HCT116 (cell line): ENCODE measurements around the gene LPIN1. TPM values are rescaled to one million over a fixed set of nuclear protein-coding genes. Genes with fewer than 3 reads are reported as not detected.

Source experiments
- ATAC-seq: fragments of 200-7000 bp; cut with Tn5 transposase; 2 replicates; pipeline ENCODE4 v1.9.1; 2020; ENCODE audit warnings: mild to moderate bottlenecking, moderate library complexity
- BruUV-seq: library from RNA; stranded (reverse); fragments of 400-500 nt; replicated peaks from 2 replicates; lab custom pipeline; 2021; lab: Mats Ljungman, UMichigan
- CTCF ChIA-PET: fragments of 300-600 bp; sonication (Branson Sonifier 250); formaldehyde crosslinking; loops from one replicate; lab custom pipeline; 2021; ENCODE audit warnings: antibody characterized with exemption; lab: Charles Lee
- POLR2A ChIA-PET: fragments of 300-600, 350-600 bp; sonication (Branson Sonifier 250); formaldehyde crosslinking; loops from one replicate; lab custom pipeline; 2021; ENCODE audit warnings: antibody characterized with exemption; lab: Charles Lee
- RAD21 ChIA-PET, 2 experiments: fragments of 300-600 bp; sonication (Branson Sonifier 250); formaldehyde crosslinking; loops; one replicate each; lab custom pipeline; 2023; ENCODE audit warnings: low total read pairs in 2 of 2; ENCODE audit not compliant: uncharacterized antibody in 2 of 2, unreplicated experiment in 2 of 2, low non-redundant PET in 1 of 2; lab: Charles Lee
- DNase-seq: peaks from one replicate; pipeline ENCODE4 v3.0.0-alpha.2; 2010; ENCODE audit warnings: low read depth, low spot score
- H2AFZ ChIP-seq: fragments of 200-600 bp; shearing (Covaris generic), sonication (generic); 2 replicates; pipeline ENCODE4 v1.6.1; 2017; ENCODE audit warnings: low read depth, mixed run types, mixed read lengths, antibody characterized with exemption, low read length; ENCODE audit not compliant: poor library complexity, severe bottlenecking
- H3K27ac ChIP-seq: 2 replicates; pipeline ENCODE4 v1.5.1; 2012; ENCODE audit warnings: low read depth, low read length
- H3K27me3 ChIP-seq: fragments of 200-600 bp; sonication (generic); 2 replicates; pipeline ENCODE4 v1.6.1; 2016; ENCODE audit warnings: mixed run types, low read length, mixed read lengths; ENCODE audit not compliant: insufficient read depth
- H3K36me3 ChIP-seq, 2 experiments: fragments of 200-500 bp in 1 of 2; fragments of 200-600 bp in 1 of 2; sonication (Bioruptor generic) in 1 of 2; sonication (generic) in 1 of 2; 2 replicates each; pipeline versions ENCODE4 v1.5.1 to v1.6.1; 2014 to 2016; ENCODE audit warnings: low read length in 2 of 2, inconsistent platforms in 1 of 2, mixed read lengths in 1 of 2, mixed run types in 1 of 2; ENCODE audit not compliant: insufficient read depth in 2 of 2, control insufficient read depth in 1 of 2
- H3K4me1 ChIP-seq, 2 experiments: fragments of 200-600 bp in 1 of 2; sonication (generic) in 1 of 2; 2 replicates each; pipeline versions ENCODE4 v1.5.1 to v1.6.1; 2012 to 2017; ENCODE audit warnings: low read length in 2 of 2, inconsistent platforms in 1 of 2, mild to moderate bottlenecking in 1 of 2, mixed read lengths in 1 of 2, mixed run types in 1 of 2, moderate library complexity in 1 of 2; ENCODE audit not compliant: insufficient read depth in 2 of 2, control insufficient read depth in 1 of 2
- H3K4me2 ChIP-seq: fragments of 200-600 bp; sonication (generic); 2 replicates; pipeline ENCODE4 v1.6.1; 2017; ENCODE audit warnings: mixed run types, low read length, mixed read lengths
- H3K4me3 ChIP-seq, 2 experiments: fragments of 200-600 bp in 1 of 2; sonication (generic) in 1 of 2; replicated peaks in 1 of 2; 2 replicates each; pipeline ENCODE4 v1.5.1; 2011 to 2016; ENCODE audit warnings: low read length in 2 of 2, control low read depth in 1 of 2, low read depth in 1 of 2, mild to moderate bottlenecking in 1 of 2, mixed read lengths in 1 of 2, mixed run types in 1 of 2
- H3K79me2 ChIP-seq: fragments of 200-600 bp; sonication (generic); 2 replicates; pipeline ENCODE4 v1.6.1; 2017; ENCODE audit warnings: mild to moderate bottlenecking, mixed run types, low read length, moderate library complexity, mixed read lengths; ENCODE audit not compliant: insufficient read depth
- H3K9ac ChIP-seq: fragments of 200-600 bp; sonication (generic); 2 replicates; pipeline ENCODE4 v1.6.1; 2016; ENCODE audit warnings: low read length, mixed read lengths
- H3K9me2 ChIP-seq: fragments of 200-600 bp; sonication (generic), shearing (Covaris generic); 2 replicates; pipeline ENCODE4 v1.6.1; 2017; ENCODE audit warnings: mixed run types, mild to moderate bottlenecking, moderate library complexity; ENCODE audit not compliant: insufficient read depth
- H3K9me3 ChIP-seq, 2 experiments: fragments of 200-500 bp in 1 of 2; fragments of 200-600 bp in 1 of 2; sonication (Bioruptor generic) in 1 of 2; sonication (generic) in 1 of 2; 2 replicates each; pipeline ENCODE4 v1.6.1; 2014 to 2017; ENCODE audit warnings: low read length in 2 of 2, mixed read lengths in 2 of 2, inconsistent platforms in 1 of 2, low read depth in 1 of 2, mild to moderate bottlenecking in 1 of 2, mixed run types in 1 of 2, moderate library complexity in 1 of 2; ENCODE audit not compliant: control insufficient read depth in 1 of 2, insufficient read depth in 1 of 2
- H4K20me1 ChIP-seq: fragments of 200-600 bp; sonication (generic), shearing (Covaris generic); 2 replicates; pipeline ENCODE4 v1.6.1; 2017; ENCODE audit warnings: mixed run types, mild to moderate bottlenecking, moderate library complexity; ENCODE audit not compliant: insufficient read depth
- CBX3 ChIP-seq: IDR thresholded peaks from 2 replicates; pipeline ENCODE4 v1.6.1; 2012; ENCODE audit warnings: low read depth
- CTCF ChIP-seq, 3 experiments: fragments of 200-600 bp in 1 of 3; sonication (generic) in 1 of 3; IDR thresholded peaks in 2 of 3; conservative IDR thresholded peaks in 1 of 3; 2 replicates each; pipeline ENCODE4 v1.5.1; 2012 to 2017; ENCODE audit warnings: low read depth in 2 of 3, low read length in 2 of 3, antibody characterized with exemption in 1 of 3, borderline replicate concordance in 1 of 3, control low read depth in 1 of 3, mild to moderate bottlenecking in 1 of 3, mixed read lengths in 1 of 3, mixed run types in 1 of 3, moderate library complexity in 1 of 3; ENCODE audit not compliant: insufficient read depth in 1 of 3
- EGR1 ChIP-seq: IDR thresholded peaks from 2 replicates; pipeline ENCODE4 v1.6.1; 2012; ENCODE audit warnings: low read depth
- ELF1 ChIP-seq: IDR thresholded peaks from 2 replicates; pipeline ENCODE4 v1.6.1; 2012; ENCODE audit warnings: low read depth, borderline replicate concordance
- MAX ChIP-seq: IDR thresholded peaks from 2 replicates; pipeline ENCODE4 v1.6.1; 2012
- POLR2A ChIP-seq: IDR thresholded peaks from 2 replicates; pipeline ENCODE4 v1.7.0; 2011; ENCODE audit warnings: borderline replicate concordance; ENCODE audit not compliant: insufficient read depth, insufficient read length; ENCODE audit errors: extremely low read depth
- POLR2AphosphoS5 ChIP-seq: IDR thresholded peaks from 2 replicates; pipeline ENCODE4 v1.6.1; 2011; ENCODE audit warnings: mild to moderate bottlenecking, low read depth, low read length, moderate library complexity
- REST ChIP-seq: IDR thresholded peaks from 2 replicates; pipeline ENCODE4 v1.6.1; 2012; ENCODE audit warnings: low read depth
- SP1 ChIP-seq: IDR thresholded peaks from 2 replicates; pipeline ENCODE4 v1.6.1; 2012; ENCODE audit warnings: low read depth
- TCF7L2 ChIP-seq: IDR thresholded peaks from 2 replicates; pipeline ENCODE4 v1.7.0; 2011; ENCODE audit warnings: borderline replicate concordance, inconsistent platforms; ENCODE audit not compliant: insufficient read depth, insufficient read length; ENCODE audit errors: extremely low read depth
- ZBTB33 ChIP-seq: IDR thresholded peaks from 2 replicates; pipeline ENCODE4 v1.6.1; 2011; ENCODE audit warnings: mild to moderate bottlenecking, low read length, moderate library complexity; ENCODE audit not compliant: insufficient replicate concordance; ENCODE audit errors: extremely low read depth
- ZFX ChIP-seq: fragments of 450-650 bp; IDR thresholded peaks from 2 replicates; pipeline ENCODE4 v1.6.1; 2017
- intact Hi-C: fragments of 100-400 bp; cut with micrococcal nuclease; formaldehyde crosslinking; loops from 2 replicates; pipeline ENCODE4 v1.10.0; 2022
- total RNA-seq: library from RNA; stranded (reverse); gene quantifications from one replicate; pipeline ENCODE4 v1.2.1, GENCODE V29; 2021; ENCODE audit not compliant: unreplicated experiment

The LPIN1 gene
- total RNA-seq, 1 experiment from 2014 or later: 16.7 TPM

GRCh38 chr2:11867926-11868325, 121.5 kb downstream of the LPIN1 start:
- Histone ChIP-seq H3K36me3 (no peaks in the 10 kb centered on the region), H4K20me1 (no peaks in the 10 kb centered on the region), H3K9me2 (no peaks in the 10 kb centered on the region), H3K79me2 (no peaks in the 10 kb centered on the region), H3K27me3 (peaks cover under 1% of the 10 kb centered on the region; the same call in 1 of the 2 replicates), H3K9me3 (no peaks in the 10 kb centered on the region), H3K27ac (no peak overlapping the region), H2AFZ (no peak overlapping the region), H3K4me2 (no peak overlapping the region), H3K4me3 (no peak overlapping the region), H3K4me1 (peaks cover 0 to 11% of the 10 kb centered on the region in 2 experiments; a peak in 2 of 4 replicates), H3K9ac (no peak overlapping the region)
- no peak for TF ChIP-seq ZBTB33
- no peak for TF ChIP-seq SP1
- no peak for TF ChIP-seq CBX3
- no peak for TF ChIP-seq MAX
- TF ChIP-seq EGR1: no peak
- TF ChIP-seq ZFX: no peak
- TF ChIP-seq POLR2AphosphoS5: no peak
- TF ChIP-seq CTCF (IDR thresholded peaks at IDR 0.05 in 2 of 3, conservative IDR thresholded peaks at IDR 0.05 in 1 of 3; ENCODE audit: borderline replicate concordance in 1 of 3, insufficient read depth in 1 of 3, low read depth in 2 of 3, low read length in 2 of 3): no peak
- no peak for TF ChIP-seq REST
- no peak for TF ChIP-seq TCF7L2
- no peak for TF ChIP-seq ELF1
- TF ChIP-seq POLR2A: no peak
- no TSS peak for BruUV-seq
- CTCF ChIA-PET: no interaction called here
- RAD21 ChIA-PET: no interaction called here
- POLR2A ChIA-PET: no interaction called here
- intact Hi-C loops: loop anchor here (10.0 kb wide), 1 partner anchor 1137 kb away; no protein-coding TSS in a partner anchor
- no peak for DNase-seq
- no peak for ATAC-seq
